HG03575 (cell line): ENCODE results near the gene ALDH18A1.

Experiments used
- ATAC-seq: cut with Tn5 transposase; IDR thresholded peaks from one replicate; pipeline ENCODE4 v1.9.1; 2021; ENCODE audit not compliant: unreplicated experiment, insufficient number of reproducible peaks, low FRiP score; ENCODE audit errors: extremely low read depth

ALDH18A1 gene

DNA sequence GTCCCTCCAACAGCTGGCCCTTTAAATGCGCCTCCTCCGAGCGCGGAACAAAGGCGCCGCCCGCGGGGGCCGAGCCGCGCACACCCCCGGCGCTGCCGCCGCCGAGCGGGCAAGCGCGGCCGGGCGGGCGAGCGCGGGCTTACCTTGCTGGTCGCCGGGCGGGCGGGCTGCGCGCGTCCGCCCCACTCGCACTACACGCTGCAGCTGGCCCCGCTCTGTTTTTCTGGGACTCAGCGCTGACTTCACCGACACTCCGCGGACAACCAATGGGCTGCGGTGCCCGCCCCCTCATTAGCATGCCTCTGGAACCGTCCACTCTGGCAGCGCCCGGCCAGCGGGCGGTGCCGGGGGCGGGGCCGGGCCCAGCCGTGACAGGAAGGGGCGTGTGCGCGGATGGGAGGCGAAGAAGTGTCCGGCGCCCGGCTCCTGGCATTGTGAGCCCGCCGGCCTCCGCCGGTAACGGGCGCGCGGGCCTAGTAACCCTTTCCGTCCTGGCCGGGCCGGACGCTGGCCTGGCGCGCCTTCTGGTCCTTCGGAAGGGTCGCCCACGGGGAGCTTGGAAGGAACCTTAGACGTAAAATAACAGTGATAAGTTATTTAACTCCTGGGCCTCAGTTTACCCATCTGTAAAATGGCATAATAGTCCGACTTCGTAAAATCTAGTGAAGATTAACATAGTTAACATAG, 95.2 kb downstream of the ALDH18A1 start, which contains the start of gene SORBS1:
Gene SORBS1 (minus strand): TSS at position 195 of the 687 bp plus-strand sequence. CDS start 120,236 bp downstream, outside the sequence.
- ATAC-seq: peak; percentile 94

DNA sequence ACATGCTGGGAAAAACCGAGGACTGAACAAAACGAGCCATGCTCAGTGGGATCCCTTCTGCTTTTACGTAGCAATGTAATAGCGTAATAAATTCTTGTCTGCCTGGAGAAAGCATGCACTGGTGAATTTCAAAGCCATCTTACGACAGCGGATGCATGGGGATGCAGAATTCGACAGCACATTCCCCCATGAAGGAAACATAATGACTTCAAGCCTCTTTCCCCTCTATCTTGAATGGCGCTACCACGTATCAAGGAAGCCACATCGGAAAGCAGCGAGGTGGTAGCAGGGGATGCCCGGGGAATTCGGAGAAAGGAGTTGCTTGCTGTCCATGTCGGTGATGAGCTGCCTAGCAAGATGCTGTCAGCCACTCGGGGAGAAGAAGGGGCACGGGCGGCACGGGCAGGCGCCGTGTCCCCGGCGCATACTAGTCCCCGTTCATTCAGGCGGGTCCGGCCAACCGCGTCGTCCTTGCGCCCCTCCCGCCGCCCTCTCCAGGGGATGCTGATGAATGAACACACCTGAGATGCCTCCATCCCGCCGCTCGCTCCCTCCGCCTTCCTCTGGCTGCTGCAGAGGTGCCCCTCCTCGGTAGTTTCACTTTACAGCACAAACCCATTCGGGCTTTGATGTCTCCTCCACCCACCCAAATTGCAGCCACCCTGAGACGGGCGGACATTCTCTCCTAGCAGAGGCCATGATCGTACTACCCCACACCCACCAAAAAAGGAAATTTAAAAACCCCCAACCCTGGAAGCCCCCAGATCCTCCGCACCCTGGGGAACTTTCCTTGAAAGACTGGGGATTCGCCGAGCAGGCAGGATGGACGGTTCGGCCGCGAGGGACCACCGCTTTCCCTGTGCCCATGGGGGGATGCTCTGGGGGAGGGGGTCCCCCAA, 96.0 kb downstream of the ALDH18A1 start:
- no peak for ATAC-seq

DNA sequence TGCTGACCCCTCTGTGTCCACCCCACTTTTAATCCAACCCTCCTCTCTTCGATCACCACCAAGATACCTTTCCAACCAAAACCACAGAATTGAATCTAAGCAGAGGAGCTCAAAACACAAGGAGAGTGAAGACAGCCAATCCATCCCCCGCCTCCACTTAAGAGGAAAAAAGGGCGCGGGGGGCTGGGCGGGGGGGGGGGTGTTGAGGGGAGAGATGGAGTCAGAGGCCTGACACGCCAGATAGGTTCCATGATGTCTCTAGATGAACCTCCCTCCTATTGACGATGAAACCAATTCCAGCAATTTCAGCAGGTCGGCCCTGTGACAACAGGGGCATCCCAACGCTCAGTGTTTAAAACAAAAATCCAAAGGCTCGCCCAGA, 96.6 kb downstream of the ALDH18A1 start:
- ATAC-seq: no peak

DNA sequence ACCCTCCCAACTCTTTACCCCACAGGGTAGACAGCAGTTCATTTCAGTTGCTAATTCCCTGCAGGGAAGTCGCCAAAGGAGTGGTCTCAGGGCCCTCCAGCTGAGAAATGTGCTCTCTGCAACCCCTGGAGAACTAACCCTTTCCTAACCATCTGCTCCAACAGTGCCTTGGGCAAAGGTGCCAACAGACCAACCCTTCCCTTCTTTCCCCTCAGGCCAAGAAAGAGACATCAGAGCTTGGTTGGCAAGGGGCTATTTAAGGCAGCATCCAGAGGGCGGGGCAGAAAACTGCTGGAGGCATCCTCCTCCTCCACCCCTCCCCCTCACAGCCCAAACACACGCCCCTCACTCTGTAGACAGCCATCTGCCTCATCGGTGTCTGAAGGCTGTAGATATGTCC, 97.0 kb downstream of the ALDH18A1 start:
- ATAC-seq: no peak

DNA sequence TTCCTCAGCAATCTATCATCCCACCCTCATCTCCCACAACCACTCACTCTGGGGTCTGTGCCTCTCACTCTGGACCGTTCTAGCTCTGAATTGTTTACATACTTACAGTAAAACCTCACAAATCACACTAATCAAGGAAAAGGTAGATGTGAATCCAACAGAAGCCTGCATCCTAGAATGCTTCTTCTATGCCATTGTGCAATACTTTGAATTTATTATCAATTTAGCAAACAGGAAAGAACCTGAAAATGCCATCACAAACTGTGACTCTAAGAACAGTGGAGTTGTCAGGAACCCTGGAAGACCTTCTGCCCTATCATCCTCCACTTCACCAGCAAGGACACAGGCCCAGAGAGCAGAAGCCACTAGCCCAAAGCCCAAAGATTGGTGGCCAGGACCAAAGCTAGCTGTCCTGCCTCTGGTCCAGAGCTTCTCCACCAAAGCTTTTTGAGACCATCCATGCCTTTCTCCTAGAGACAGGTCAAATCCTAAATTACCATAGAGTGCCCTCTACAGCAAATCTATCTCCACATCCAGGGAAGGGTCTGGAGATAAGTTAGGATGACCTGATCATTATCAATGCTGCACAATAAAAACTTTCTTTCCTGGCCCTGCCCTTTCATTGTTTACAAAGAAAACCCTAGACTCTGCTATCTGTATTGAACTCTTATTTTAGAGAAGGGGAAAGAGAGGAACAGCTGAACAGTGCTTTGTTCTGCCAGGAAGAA, 97.8 kb downstream of the ALDH18A1 start:
- no peak for ATAC-seq

DNA sequence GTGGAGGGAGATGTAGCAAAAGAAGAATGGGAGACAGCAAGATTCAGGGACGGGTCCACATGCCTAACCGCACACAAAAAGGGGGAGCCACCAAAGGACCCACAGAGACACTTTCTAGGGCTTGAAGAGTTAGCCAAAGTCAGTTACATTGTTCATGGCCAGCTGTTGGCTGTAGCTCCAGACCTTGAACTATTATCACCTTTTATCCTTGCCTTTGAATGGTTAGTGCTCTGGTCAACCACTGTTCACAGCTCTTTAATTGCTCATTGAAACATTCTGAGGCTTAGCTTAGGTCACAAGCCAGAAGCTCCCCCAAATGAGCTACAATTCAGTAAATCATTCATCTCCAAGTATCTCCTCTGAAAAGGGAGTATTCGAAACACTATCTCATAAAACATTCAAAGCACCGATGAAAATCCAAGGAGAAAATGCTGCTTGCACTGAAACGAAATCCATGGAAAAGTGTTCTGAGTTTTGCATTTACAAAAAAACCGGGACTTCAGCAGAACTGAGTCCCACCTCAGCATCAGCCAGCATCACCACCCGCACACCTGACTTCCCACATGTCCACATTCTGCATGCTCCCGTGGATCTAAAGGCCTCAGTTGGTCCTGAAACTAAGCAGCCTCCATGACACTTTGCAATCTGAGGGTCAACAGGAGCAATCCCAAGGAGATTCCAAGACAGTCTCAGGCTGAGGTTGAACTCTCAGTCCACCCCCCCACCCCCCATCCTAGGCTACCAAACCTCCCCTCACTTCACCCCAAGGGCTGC, 99.3 kb downstream of the ALDH18A1 start:
- ATAC-seq: no peak
